Osteocyte (in vitro differentiated cells): ENCODE measurements around the gene HASPIN. TPM values are rescaled to one million over a fixed set of nuclear protein-coding genes. Genes with fewer than 3 reads are reported as not detected.
"Not testable (repeated sequence)": the region's sequence is repeated elsewhere in the genome, so short reads cannot be mapped to it uniquely, and the experiment has no call there.

Source experiments
- DNase-seq: peaks from one replicate; pipeline ENCODE4 v3.0.0; 2021; ENCODE audit warnings: mixed read lengths; ENCODE audit not compliant: unreplicated experiment; ENCODE audit errors: extremely low spot score
- H3K27ac Mint-ChIP-seq: one replicate; pipeline ENCODE4 v1.8.0; 2021; ENCODE audit warnings: mild to moderate bottlenecking, mixed read lengths; ENCODE audit not compliant: unreplicated experiment
- H3K27me3 Mint-ChIP-seq: one replicate; pipeline ENCODE4 v1.8.0; 2021; ENCODE audit warnings: mixed read lengths; ENCODE audit not compliant: unreplicated experiment
- H3K36me3 Mint-ChIP-seq: one replicate; pipeline ENCODE4 v1.8.0; 2021; ENCODE audit warnings: mixed read lengths; ENCODE audit not compliant: unreplicated experiment
- H3K4me1 Mint-ChIP-seq: one replicate; pipeline ENCODE4 v1.8.0; 2021; ENCODE audit warnings: mixed read lengths; ENCODE audit not compliant: unreplicated experiment
- H3K4me3 Mint-ChIP-seq: one replicate; pipeline ENCODE4 v1.8.0; 2021; ENCODE audit warnings: mild to moderate bottlenecking, moderate library complexity, mixed read lengths; ENCODE audit not compliant: unreplicated experiment
- H3K9me3 Mint-ChIP-seq: one replicate; pipeline ENCODE4 v1.8.0; 2021; ENCODE audit warnings: mixed read lengths; ENCODE audit not compliant: unreplicated experiment
- CTCF ChIP-seq: fragments of 200-600 bp; sonication (generic); IDR thresholded peaks from 2 replicates; pipeline ENCODE4 v1.5.0; 2021; ENCODE audit warnings: antibody characterized with exemption, mild to moderate bottlenecking, moderate library complexity
- total RNA-seq: library from RNA; stranded (reverse); gene quantifications from 2 replicates; pipeline ENCODE4 v1.2.1, GENCODE V29; 2021

The HASPIN gene
- total RNA-seq, 1 donor from 2014 or later: 1.9 TPM

DNA sequence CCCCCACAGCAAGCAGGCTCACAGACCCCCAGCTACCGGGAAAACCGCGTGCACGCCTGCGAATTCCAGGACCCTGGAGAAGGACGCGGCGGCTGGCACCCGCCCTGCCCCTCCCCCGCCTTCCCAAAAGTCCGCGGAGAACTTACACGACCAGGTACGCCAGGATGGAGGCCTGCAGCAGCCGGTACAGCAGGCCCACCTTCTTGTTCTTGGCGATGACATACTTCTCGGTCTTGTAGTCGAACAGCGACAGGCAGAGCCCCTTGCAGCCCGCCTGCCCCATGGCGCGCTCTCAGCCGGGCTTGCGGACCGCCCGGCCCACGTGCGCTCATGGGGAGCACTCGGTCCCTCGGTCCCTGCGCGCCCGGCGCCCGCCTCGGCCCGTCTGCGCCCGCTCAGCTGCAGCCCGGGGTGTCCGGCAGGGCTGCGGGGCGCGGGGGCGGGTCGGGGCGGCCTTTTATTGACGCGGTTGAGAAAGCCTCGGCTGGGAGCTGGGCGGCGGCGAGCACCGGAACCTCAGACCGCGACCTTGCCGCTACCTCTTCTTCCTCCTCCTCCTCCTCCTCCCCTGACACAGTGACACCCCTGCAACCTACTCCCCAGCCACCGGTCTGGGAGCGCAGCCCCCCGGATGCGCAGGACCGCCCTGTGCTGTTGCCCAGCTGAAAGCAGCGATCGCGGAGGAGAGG, 27.8 kb upstream of the HASPIN start, which contains the start of gene P2RX5:
Gene P2RX5 (minus strand): TSS at position 433 of the 689 bp plus-strand sequence. CDS start 150 bp downstream, at position 283.
- peaks cover 5% of the 10 kb centered on the region for H3K9me3 Mint-ChIP-seq
- peaks cover 29% of the 10 kb centered on the region for H3K27me3 Mint-ChIP-seq
- no peak for TF ChIP-seq CTCF
- H3K36me3 Mint-ChIP-seq: no peaks in the 10 kb centered on the region
- DNase-seq: no peak
- H3K4me3 Mint-ChIP-seq: peak within 1 kb of the TSS; percentile 77
- no peak within 1 kb of the TSS for H3K27ac Mint-ChIP-seq
- H3K4me1 Mint-ChIP-seq: peaks cover 8% of the 10 kb centered on the region

DNA sequence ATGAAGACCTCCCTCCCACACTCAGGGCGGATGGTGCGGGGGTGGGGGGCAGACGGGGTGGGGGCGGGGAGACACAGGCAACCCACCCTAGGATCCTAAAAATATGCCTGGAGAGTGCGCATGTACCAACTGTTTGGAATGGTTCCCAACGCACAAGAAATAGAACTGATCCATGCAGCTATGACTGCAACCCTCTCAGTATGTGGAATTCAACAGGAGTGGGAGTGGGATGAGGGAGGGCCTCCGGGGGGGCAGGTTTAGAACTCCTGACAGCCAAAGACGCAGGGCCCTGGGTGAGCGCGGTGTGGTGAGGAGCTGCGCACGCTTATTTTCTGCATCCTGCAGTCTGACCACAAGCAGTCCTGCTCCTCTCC, 26.6 kb upstream of the HASPIN start:
- H3K4me1 Mint-ChIP-seq: peaks cover 8% of the 10 kb centered on the region
- peaks cover 5% of the 10 kb centered on the region for H3K9me3 Mint-ChIP-seq
- DNase-seq: no peak
- no peaks in the 10 kb centered on the region for H3K36me3 Mint-ChIP-seq
- TF ChIP-seq CTCF: no peak
- H3K27ac Mint-ChIP-seq: no peak overlapping the region
- peaks cover 29% of the 10 kb centered on the region for H3K27me3 Mint-ChIP-seq
- H3K4me3 Mint-ChIP-seq: no peak overlapping the region

- DNase-seq: no peak
- no peak for TF ChIP-seq CTCF
- H3K4me1 Mint-ChIP-seq: peaks cover 8% of the 10 kb centered on the region
- no peak overlapping the region for H3K4me3 Mint-ChIP-seq
- peaks cover 5% of the 10 kb centered on the region for H3K9me3 Mint-ChIP-seq
- H3K27me3 Mint-ChIP-seq: peaks cover 24% of the 10 kb centered on the region
- peaks cover 2% of the 10 kb centered on the region for H3K36me3 Mint-ChIP-seq
- H3K27ac Mint-ChIP-seq: no peak overlapping the region
These were observed 25.6 kb upstream of the HASPIN start for GRCh38 chr17:3698139-3698538.

DNA sequence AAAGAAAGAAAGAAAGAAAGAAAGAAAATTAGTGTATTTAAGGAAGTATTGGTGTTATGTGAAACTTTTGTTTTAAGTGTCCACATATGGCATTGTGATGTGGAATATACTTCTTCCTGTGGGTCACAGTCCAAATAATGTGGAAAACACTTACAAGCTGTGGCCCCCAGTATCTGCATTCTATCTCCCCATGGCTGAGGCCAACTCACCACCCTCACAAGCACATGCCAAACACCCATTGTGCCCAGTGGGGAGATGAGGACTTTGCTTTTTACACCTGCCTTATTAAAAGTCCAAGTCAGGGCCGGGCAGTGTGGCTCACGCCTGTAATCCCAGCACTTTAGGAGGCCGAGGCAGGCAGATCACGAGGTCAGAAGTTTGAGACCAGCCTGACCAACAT, 23.8 kb upstream of the HASPIN start:
- peaks cover 5% of the 10 kb centered on the region for H3K9me3 Mint-ChIP-seq
- H3K4me3 Mint-ChIP-seq: no peak overlapping the region
- no peak for DNase-seq
- H3K27me3 Mint-ChIP-seq: peaks cover 13% of the 10 kb centered on the region
- no peak for TF ChIP-seq CTCF
- no peak overlapping the region for H3K27ac Mint-ChIP-seq
- peaks cover 2% of the 10 kb centered on the region for H3K36me3 Mint-ChIP-seq
- peaks cover 5% of the 10 kb centered on the region for H3K4me1 Mint-ChIP-seq

DNA sequence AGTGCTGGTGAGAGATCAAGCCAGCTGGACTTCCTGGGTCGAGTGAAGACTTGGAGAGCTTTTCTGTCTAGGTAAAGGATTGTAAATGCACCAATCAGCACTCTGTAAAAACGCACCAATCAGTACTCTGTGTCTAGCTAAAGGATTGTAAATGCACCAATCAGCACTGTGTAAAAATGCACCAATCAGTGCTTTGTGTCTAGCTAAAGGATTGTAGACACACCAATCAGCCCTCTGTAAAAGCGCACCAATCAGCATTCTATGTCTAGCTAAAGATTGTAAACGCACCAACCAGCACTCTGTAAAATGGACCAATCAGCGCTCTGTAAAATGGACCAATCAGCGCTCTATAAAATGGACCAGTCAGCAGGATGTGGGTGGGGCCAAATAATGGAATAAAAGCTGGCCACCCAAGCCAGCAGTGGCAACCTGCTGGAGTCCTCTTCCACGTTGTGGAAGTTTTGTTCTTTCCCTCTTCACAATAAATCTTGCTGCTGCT, 21.6 kb upstream of the HASPIN start:
- H3K4me1 Mint-ChIP-seq: not testable (repeated sequence)

More for the DNA sequence above, 21.6 kb upstream of the HASPIN start:
- not testable (repeated sequence) for H3K36me3 Mint-ChIP-seq, H3K4me3 Mint-ChIP-seq, H3K9me3 Mint-ChIP-seq, DNase-seq, H3K27ac Mint-ChIP-seq
- peaks cover 11% of the 10 kb centered on the region for H3K27me3 Mint-ChIP-seq
